ENCODE data around the gene ATL2. TPM values are rescaled to one million over a fixed set of nuclear protein-coding genes. Genes with fewer than 3 reads are reported as not detected.
"Not testable (repeated sequence)": the region's sequence is repeated elsewhere in the genome, so short reads cannot be mapped to it uniquely, and the experiment has no call there.

Gene ATL2
- total RNA-seq, 2 donors from 2014 or later: 54.9 to 66.5 TPM

DNA sequence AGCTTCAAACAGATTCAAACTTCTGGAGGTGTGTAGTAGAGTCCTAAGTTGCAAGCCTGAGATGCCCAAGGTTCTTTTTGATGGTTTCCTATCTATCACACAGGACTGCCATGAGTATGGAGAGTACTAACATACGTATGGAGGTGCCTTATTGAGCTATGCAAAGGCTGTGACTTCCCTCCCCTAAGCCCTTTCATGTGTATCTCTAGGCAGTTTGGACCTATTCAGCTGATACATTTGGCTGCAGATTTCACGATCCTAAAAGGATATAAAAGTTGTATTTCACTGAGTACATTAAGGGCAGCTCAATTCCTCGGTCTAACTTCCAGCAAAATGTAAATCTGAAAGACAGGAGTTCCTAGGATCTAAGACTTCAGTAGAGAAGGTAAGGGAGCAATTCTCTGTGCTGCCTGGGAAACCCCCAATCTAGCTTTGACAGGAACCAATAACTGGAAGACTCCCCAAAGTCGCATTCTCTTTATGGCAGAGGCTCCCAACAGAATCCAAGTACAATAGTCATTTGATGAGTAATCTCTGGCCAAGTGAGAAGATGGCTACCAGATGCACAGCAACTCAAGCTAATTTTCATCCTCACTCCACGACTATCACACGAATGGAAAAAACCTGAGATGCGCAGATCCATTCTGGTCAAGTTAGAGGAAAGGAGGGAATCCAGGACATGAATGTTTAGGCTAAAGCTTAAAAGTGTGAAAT is 83.8 kb downstream of the ATL2 start:
- H3K27ac ChIP-seq: no peak overlapping the region
- no peaks in the 10 kb centered on the region for H3K27me3 ChIP-seq
- DNase-seq: no peak
- H3K4me3 ChIP-seq: no peak overlapping the region
- TF ChIP-seq CTCF (IDR thresholded peaks at IDR 0.05): no peak
- no peaks in the 10 kb centered on the region for H3K9me3 ChIP-seq
- no peak overlapping the region for H3K9ac ChIP-seq (ENCODE audit: low read depth in 2 of 2, low read length in 2 of 2)
- no peaks in the 10 kb centered on the region for H3K4me1 ChIP-seq
- intact Hi-C loops (cut with DNase I): no loop called here
- no peaks in the 10 kb centered on the region for H3K36me3 ChIP-seq

DNA sequence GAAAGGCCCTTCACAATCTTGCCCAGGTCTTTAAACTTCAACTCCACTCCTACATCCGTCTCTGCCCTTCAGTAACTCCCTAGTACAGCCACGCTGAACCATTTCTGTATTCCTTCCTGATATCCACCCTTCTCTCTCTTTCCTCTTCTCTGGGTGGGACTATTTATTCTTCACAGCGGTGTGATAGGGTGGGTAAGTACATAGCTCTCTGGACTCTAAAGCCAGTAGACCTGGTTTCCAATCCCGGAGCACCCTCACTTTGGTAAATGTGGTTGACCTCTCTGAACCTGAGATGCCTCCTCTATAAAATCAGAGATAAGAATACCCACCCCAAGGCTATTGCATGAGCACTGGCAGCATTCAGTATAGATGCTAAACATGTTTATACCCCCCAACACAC is 86.7 kb downstream of the ATL2 start:
- intact Hi-C loops (cut with DNase I): no loop called here
- DNase-seq: peak; percentile 62
- Histone ChIP-seq H3K27ac (peak overlapping the region; percentile 52), H3K9me3 (no peaks in the 10 kb centered on the region), H3K4me1 (no peaks in the 10 kb centered on the region), H3K4me3 (no peak overlapping the region), H3K27me3 (no peaks in the 10 kb centered on the region), H3K9ac (ENCODE audit: low read depth in 2 of 2, low read length in 2 of 2) (no peak overlapping the region), H3K36me3 (no peaks in the 10 kb centered on the region)
- TF ChIP-seq CTCF (IDR thresholded peaks at IDR 0.05): no peak

- H3K36me3 ChIP-seq: no peaks in the 10 kb centered on the region
- H3K4me3 ChIP-seq: no peak overlapping the region
- peak; percentile 65 for DNase-seq
- H3K27me3 ChIP-seq: no peaks in the 10 kb centered on the region
- intact Hi-C loops (cut with DNase I): no loop called here
- no peaks in the 10 kb centered on the region for H3K9me3 ChIP-seq
- no peak overlapping the region for H3K9ac ChIP-seq (ENCODE audit: low read depth in 2 of 2, low read length in 2 of 2)
- peak overlapping the region; percentile 23 for H3K27ac ChIP-seq
- no peak for TF ChIP-seq CTCF (IDR thresholded peaks at IDR 0.05)
- no peaks in the 10 kb centered on the region for H3K4me1 ChIP-seq
These were observed 92.1 kb downstream of the ATL2 start for GRCh38 chr2:38284971-38285370.

- no peaks in the 10 kb centered on the region for H3K36me3 ChIP-seq
- H3K27ac ChIP-seq: no peak overlapping the region
These were observed 95.9 kb downstream of the ATL2 start for GRCh38 chr2:38281095-38281742.

DNA sequence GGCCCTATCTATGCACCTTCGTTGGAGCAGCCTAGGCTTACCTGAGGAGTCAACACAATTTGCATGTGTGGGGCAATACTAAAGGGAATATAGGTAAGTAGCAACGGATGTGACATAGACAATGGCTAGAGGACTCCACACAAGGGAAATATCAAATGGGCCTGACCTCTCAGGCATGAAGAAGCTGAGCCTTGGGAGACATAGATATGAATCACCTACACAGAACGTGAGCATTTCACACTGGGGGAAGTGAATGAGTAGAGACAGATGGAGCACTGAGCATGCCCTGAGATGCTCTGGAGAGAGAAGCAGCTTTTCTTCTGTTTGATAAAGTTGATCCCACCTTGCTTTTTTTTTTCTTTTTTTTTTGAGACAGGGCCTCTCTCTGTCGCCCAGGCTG is 97.9 kb downstream of the ATL2 start:
- no peak for TF ChIP-seq CTCF (IDR thresholded peaks at IDR 0.05)
- no peaks in the 10 kb centered on the region for H3K36me3 ChIP-seq
- H3K9ac ChIP-seq (ENCODE audit: low read depth in 2 of 2, low read length in 2 of 2): no peak overlapping the region
- no peak overlapping the region for H3K27ac ChIP-seq
- no peaks in the 10 kb centered on the region for H3K27me3 ChIP-seq
- H3K4me1 ChIP-seq: no peaks in the 10 kb centered on the region
- no peak overlapping the region for H3K4me3 ChIP-seq
- no peak for DNase-seq
- H3K9me3 ChIP-seq: no peaks in the 10 kb centered on the region
- intact Hi-C loops (cut with DNase I): loop anchor here (10.0 kb wide), 1 partner anchor 884 kb away; no protein-coding TSS in a partner anchor

More at GRCh38 chr2:38281095-38281742, 95.9 kb downstream of the ATL2 start:
- Histone ChIP-seq H3K4me1 (no peaks in the 10 kb centered on the region), H3K4me3 (no peak overlapping the region), H3K9ac (ENCODE audit: low read depth in 2 of 2, low read length in 2 of 2) (no peak overlapping the region), H3K27me3 (no peaks in the 10 kb centered on the region), H3K9me3 (no peaks in the 10 kb centered on the region)
- TF ChIP-seq CTCF (IDR thresholded peaks at IDR 0.05): no peak
- DNase-seq: no peak
- intact Hi-C loops (cut with DNase I): no loop called here

DNA sequence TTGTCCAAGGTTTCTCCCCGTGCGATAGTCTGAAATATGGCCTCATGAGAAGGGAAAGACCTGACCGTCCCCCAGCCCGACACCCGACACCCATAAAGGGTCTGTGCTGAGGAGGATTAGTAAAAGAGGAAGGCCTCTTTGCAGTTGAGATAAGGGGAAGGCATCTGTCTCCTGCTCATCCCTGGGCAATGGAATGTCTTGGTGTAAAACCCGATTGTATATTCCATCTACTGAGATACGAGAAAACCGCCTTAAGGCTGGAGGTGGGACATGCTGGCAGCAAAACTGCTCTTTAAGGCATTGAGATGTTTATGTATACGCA is 99.0 kb downstream of the ATL2 start:
- not testable (repeated sequence) for H3K27me3 ChIP-seq; H3K9ac ChIP-seq (ENCODE audit: low read depth in 2 of 2, low read length in 2 of 2); H3K36me3 ChIP-seq; H3K4me1 ChIP-seq; H3K4me3 ChIP-seq; H3K9me3 ChIP-seq; DNase-seq; H3K27ac ChIP-seq
- intact Hi-C loops (cut with DNase I): loop anchor here (10.0 kb wide), 1 partner anchor 883 kb away; no protein-coding TSS in a partner anchor
